SK-N-SH treated with all-trans-retinoic acid at 6 μM for 48 hours (cell line): ENCODE results near the gene CDC6.

Source experiments
- ATAC-seq: fragments of 200-7000 bp; cut with Tn5 transposase; 3 replicates; pipeline ENCODE4 v1.9.1; 2020; ENCODE audit warnings: mild to moderate bottlenecking, moderate library complexity
- BACH2 ChIP-seq: fragments of 250-450 bp; sonication (Bioruptor Pico); IDR thresholded peaks from 2 replicates; pipeline ENCODE4 v1.9.0; 2021; ENCODE audit warnings: mild to moderate bottlenecking, borderline replicate concordance
- CREB5 ChIP-seq: fragments of 250-450 bp; sonication (Bioruptor Pico); IDR thresholded peaks from 2 replicates; pipeline ENCODE4 v1.5.1; 2020; ENCODE audit warnings: low read depth, mild to moderate bottlenecking, moderate library complexity
- CSDC2 ChIP-seq: fragments of 250-450 bp; sonication (Bioruptor Pico); IDR thresholded peaks from 2 replicates; pipeline ENCODE4 v1.5.0; 2020; ENCODE audit warnings: mild to moderate bottlenecking, moderate library complexity
- CSRNP3 ChIP-seq: fragments of 250-450 bp; sonication (Bioruptor Pico); IDR thresholded peaks from 2 replicates; pipeline ENCODE4 v1.5.1; 2021; ENCODE audit warnings: mild to moderate bottlenecking, moderate library complexity
- ESRRG ChIP-seq: fragments of 250-450 bp; sonication (Bioruptor Pico); IDR thresholded peaks from 2 replicates; pipeline ENCODE4 v1.6.1; 2021; ENCODE audit warnings: mild to moderate bottlenecking
- GLIS3 ChIP-seq: fragments of 250-450 bp; sonication (Bioruptor Pico); IDR thresholded peaks from 2 replicates; pipeline ENCODE4 v1.5.0; 2020; ENCODE audit warnings: mild to moderate bottlenecking, moderate library complexity
- ISL1 ChIP-seq: fragments of 250-450 bp; sonication (Bioruptor Pico); IDR thresholded peaks from 2 replicates; pipeline ENCODE4 v2.1.2; 2022; ENCODE audit warnings: mild to moderate bottlenecking, moderate library complexity
- OSR1 ChIP-seq: fragments of 250-450 bp; sonication (Bioruptor Pico); IDR thresholded peaks from 2 replicates; pipeline ENCODE4 v1.8.0; 2022; ENCODE audit warnings: moderate library complexity, mild to moderate bottlenecking, inconsistent platforms
- PATZ1 ChIP-seq: fragments of 250-450 bp; sonication (Bioruptor Pico); IDR thresholded peaks from 2 replicates; pipeline ENCODE4 v1.8.0; 2020; ENCODE audit warnings: mild to moderate bottlenecking, moderate library complexity, borderline replicate concordance
- POU6F1 ChIP-seq: fragments of 250-450 bp; sonication (Bioruptor Pico); IDR thresholded peaks from 2 replicates; pipeline ENCODE4 v1.8.0; 2021; ENCODE audit warnings: low read depth, mild to moderate bottlenecking, moderate library complexity, borderline replicate concordance
- PPARA ChIP-seq: fragments of 250-450 bp; sonication (Bioruptor Pico); IDR thresholded peaks from 2 replicates; pipeline ENCODE4 v1.5.0; 2020; ENCODE audit warnings: mild to moderate bottlenecking, borderline replicate concordance
- RARB ChIP-seq: fragments of 250-450 bp; sonication (Bioruptor Pico); IDR thresholded peaks from 2 replicates; pipeline ENCODE4 v1.8.0; 2021; ENCODE audit warnings: mild to moderate bottlenecking, moderate library complexity
- SNAI2 ChIP-seq: fragments of 250-450 bp; sonication (Bioruptor Pico); IDR thresholded peaks from 2 replicates; pipeline ENCODE4 v1.5.0; 2020; ENCODE audit warnings: mild to moderate bottlenecking, moderate library complexity
- TCF4 ChIP-seq: fragments of 250-450 bp; sonication (Bioruptor Pico); IDR thresholded peaks from 2 replicates; pipeline ENCODE4 v1.8.0; 2021; ENCODE audit warnings: mild to moderate bottlenecking, moderate library complexity, borderline replicate concordance
- TOX ChIP-seq: fragments of 250-450 bp; sonication (Bioruptor Pico); IDR thresholded peaks from 2 replicates; pipeline ENCODE4 v1.8.0; 2021; ENCODE audit warnings: mild to moderate bottlenecking, moderate library complexity, borderline replicate concordance
- TSHZ2 ChIP-seq: fragments of 250-450 bp; sonication (Bioruptor Pico); IDR thresholded peaks from 2 replicates; pipeline ENCODE4 v1.5.0; 2020; ENCODE audit warnings: mild to moderate bottlenecking, moderate library complexity
- ZNF565 ChIP-seq: fragments of 450-650 bp; formaldehyde crosslinking; conservative IDR thresholded peaks from 2 replicates; pipeline ENCODE4 v1.5.0; 2020; ENCODE audit warnings: low read depth, mild to moderate bottlenecking, moderate library complexity
- ZNF70 ChIP-seq: fragments of 450-650 bp; formaldehyde crosslinking; IDR thresholded peaks from 2 replicates; pipeline ENCODE4 v1.5.0; 2020; ENCODE audit warnings: mild to moderate bottlenecking, moderate library complexity
- ZNF8 ChIP-seq: fragments of 450-650 bp; formaldehyde crosslinking; IDR thresholded peaks from 2 replicates; pipeline ENCODE4 v1.5.0; 2020; ENCODE audit warnings: mild to moderate bottlenecking, moderate library complexity

The CDC6 gene

GRCh38 chr17:40266882-40267281 lies 20.8 kb upstream of the CDC6 start:
- ATAC-seq: no peak
- TF ChIP-seq ZNF70 (CRISPR knock-in tag) (no peak), TCF4 (no peak)

GRCh38 chr17:40268141-40268712 lies 19.5 kb upstream of the CDC6 start:
- TF ChIP-seq BACH2: no peak
- TF ChIP-seq ZNF8: no peak
- no peak for TF ChIP-seq ESRRG
- TF ChIP-seq OSR1 (CRISPR knock-in tag): no peak
- no peak for TF ChIP-seq CSRNP3 (CRISPR knock-in tag)
- no peak for TF ChIP-seq ISL1 (CRISPR knock-in tag)
- no peak for TF ChIP-seq SNAI2 (CRISPR knock-in tag)
- TF ChIP-seq PPARA (CRISPR knock-in tag): no peak
- no peak for TF ChIP-seq PATZ1
- no peak for TF ChIP-seq TSHZ2 (CRISPR knock-in tag)
- TF ChIP-seq POU6F1 (CRISPR knock-in tag): no peak
- TF ChIP-seq TCF4: no peak
- no peak for TF ChIP-seq RARB (CRISPR knock-in tag)
- no peak for TF ChIP-seq TOX (CRISPR knock-in tag)
- TF ChIP-seq GLIS3 (CRISPR knock-in tag): no peak
- TF ChIP-seq ZNF565 (CRISPR knock-in tag): no peak
- ATAC-seq: no peak

- ATAC-seq: no peak
- TF ChIP-seq CSDC2 (CRISPR knock-in tag) (no peak), CREB5 (CRISPR knock-in tag) (no peak), OSR1 (CRISPR knock-in tag) (no peak), TCF4 (no peak), GLIS3 (CRISPR knock-in tag) (no peak), RARB (CRISPR knock-in tag) (no peak), TSHZ2 (CRISPR knock-in tag) (no peak), PATZ1 (no peak)
These were observed 9.3 kb upstream of the CDC6 start for GRCh38 chr17:40278414-40278813.
